GM12874 (cell line): ENCODE measurements around the gene CUL4A.

Source experiments
- CTCF ChIP-seq: IDR thresholded peaks from 2 replicates; pipeline ENCODE4 v1.5.1; 2011; ENCODE audit warnings: low read depth, mild to moderate bottlenecking, control low read depth, low read length, moderate library complexity; ENCODE audit not compliant: insufficient read depth

Gene CUL4A

GRCh38 chr13:113183450-113184129 lies 25.8 kb upstream of the CUL4A start:
- TF ChIP-seq CTCF: no peak

- TF ChIP-seq CTCF: no peak
These were observed 24.6 kb upstream of the CUL4A start for GRCh38 chr13:113184568-113185440.

GRCh38 chr13:113186061-113186900 lies 23.1 kb upstream of the CUL4A start:
- TF ChIP-seq CTCF: no peak

- TF ChIP-seq CTCF: no peak
These were observed 22.1 kb upstream of the CUL4A start for GRCh38 chr13:113187263-113187669.

GRCh38 chr13:113187883-113188665 lies 21.3 kb upstream of the CUL4A start:
- TF ChIP-seq CTCF: no peak

- no peak for TF ChIP-seq CTCF
These were observed 19.2 kb upstream of the CUL4A start for GRCh38 chr13:113190181-113190580.
